NK-92 treated with Interleukin-12 subunit alpha and Interleukin-12 subunit beta, amount 100 ng/mL, for 24 hours (cell line): ENCODE data around the gene RAMP1.

Experiments
- DNase-seq: peaks from one replicate; lab custom pipeline; 2025; lab: John Stamatoyannopoulos, UW

The RAMP1 gene

DNA sequence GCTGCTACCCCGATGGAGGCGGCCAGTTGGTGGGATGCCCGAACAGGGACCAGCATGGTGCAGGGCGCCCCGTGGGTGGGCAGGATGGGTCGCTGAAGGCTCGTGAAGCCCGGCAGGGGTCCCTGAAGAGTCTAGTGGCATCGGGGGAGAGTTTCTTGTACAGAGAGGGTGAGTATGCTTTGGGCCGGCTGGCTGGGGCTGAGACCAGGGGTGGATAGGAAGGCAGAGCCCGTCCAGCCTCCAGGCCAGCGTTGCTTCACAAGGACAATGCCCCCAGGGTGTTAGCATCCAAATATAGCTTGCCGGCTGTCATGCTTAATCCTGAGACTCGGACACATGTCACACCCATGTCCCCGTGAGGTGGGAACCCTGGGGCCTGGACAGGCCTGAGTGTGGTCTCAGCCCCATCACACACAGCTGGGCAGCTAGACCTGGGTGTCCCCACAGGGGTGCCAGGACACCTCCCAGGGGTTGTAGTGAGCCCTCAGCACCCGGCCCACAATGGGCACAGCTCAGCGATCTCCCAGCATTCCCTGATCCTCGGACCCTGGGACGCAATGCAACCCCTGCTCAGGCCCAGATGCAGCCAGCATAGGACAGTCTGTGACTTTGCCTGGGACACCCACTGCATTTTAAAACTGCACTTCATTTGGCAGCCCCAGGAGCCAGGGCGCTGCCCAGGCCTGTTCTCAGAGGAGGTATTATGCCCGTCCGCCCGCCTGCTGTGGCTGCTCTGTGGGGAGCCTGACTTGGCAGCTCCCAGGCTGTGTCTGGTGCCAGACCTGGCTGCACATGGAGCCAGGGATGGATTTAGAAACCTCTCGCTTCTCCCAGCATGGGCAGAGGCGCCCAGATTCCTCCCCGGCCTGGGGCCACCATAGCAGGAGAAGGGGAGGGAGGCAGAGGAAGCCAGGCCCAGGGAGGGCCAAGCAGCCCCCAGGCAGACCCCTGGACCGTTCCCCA is 36.4 kb downstream of the RAMP1 start:
- DNase-seq, result no peak

- no peak for DNase-seq
Observed at GRCh38 chr2:237896507-237896892, 37.1 kb downstream of the RAMP1 start.

DNA sequence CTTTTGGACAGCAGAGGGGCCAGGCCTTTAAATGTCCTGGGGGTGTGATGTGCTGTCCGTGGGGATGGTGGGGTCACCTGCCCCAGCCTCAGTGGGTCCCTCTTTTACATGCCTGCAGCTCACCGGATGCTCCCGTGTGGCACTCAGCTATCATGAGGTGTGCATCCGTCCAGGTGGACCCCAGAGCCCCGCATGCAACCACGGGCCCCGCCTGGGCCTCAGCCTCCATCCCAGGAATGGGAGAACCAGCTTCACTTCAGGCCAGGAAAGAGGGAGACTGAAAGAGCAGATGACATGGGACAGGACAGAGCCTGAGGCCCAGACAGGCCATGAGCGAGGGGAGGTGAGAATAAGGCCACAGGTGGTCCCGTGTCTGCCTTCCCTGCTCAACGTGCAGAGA is 37.5 kb downstream of the RAMP1 start:
- DNase-seq, result no peak

- DNase-seq, result no peak
Observed at GRCh38 chr2:237898057-237898414, 38.6 kb downstream of the RAMP1 start.

DNA sequence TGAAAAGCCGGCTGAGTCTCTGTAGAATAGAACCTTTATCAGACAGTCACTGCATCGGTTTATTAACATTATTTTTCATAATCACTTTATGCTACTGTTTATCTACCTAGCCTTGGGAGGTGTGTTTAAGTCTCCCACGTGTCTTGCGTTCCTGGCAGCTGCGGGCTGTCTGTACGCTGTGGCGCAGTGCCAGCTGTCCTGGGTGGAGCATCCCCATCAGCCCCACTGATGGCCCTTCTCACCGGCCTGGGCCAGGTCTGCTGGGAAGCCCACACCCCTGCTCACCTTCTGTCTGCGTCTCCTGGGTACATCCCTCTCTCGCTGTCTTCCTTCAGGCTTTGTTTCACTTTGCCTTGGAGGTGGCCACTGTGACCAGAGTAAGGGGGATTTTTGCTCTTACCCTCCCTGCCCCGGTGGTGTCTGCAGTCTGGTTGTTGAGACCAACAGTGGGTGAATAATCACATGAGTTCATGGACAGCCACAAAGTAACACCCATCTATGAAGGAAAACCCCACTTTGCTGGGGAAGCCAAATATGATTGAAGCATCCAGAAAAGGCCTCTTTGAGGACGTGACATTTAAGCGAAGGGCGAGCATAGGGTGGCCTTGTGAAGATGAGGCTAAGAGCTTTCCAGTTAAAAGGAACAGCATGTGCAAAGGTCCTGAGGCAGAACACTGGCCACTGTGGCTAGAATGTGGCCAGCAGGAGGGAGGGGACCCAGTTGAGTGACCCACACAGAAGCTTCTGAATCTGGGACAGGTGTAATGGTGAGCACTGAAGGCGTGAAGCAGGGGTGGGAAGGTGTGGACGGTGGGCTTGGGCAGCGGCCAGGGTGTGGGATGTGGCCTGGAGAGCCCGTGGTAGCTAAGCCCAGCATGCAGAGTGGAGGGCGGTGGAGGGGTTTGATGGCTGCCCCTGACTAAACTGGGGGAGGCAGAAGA is 41.7 kb downstream of the RAMP1 start:
- no peak for DNase-seq

DNA sequence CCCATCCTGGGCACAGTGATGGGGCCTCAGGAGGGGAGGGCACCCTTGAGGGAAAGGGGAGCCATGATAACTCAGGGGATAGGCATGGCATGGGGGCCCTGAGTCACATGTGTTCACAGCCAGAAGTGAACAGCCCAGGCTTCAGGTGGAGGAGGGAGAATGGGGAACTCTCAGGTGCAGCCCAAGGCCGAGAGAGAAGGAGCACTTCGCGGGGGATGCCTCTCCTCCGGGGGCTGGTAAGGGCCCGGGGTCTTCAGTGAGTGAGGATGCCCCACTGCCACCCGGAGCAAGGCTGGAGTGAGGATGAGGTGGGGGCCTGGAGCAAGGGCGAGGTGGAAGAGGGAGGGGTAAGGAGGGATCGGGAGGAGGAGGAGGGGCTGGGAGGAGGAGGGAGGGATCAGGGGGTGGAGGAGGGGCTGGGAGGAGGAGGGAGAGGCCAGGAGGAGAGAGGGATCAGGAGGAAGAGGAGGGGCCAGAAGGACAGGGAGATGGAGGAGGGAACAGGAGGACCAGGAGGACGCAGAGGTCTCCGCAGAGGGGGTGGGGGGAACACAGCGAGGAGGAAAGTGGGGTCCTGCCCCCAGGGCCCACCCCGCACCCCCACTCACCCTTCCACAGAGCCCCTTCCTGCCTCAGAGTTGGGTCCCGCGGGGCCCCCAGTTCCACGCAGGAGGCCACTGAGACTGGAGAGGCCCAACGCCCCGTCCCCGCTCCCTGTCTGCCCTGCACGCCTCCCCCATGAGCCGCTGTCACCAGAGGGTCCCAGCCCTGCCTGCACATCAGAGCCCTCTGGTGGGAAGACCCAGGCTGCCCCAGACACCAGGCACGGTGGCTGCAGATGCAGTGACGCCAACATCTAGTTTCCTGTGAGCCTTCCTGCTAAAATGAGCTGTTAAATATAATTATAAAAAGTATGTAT is 42.8 kb downstream of the RAMP1 start:
- no peak for DNase-seq

- DNase-seq, result no peak
Observed at GRCh38 chr2:237904831-237905599, 45.6 kb downstream of the RAMP1 start.

DNA sequence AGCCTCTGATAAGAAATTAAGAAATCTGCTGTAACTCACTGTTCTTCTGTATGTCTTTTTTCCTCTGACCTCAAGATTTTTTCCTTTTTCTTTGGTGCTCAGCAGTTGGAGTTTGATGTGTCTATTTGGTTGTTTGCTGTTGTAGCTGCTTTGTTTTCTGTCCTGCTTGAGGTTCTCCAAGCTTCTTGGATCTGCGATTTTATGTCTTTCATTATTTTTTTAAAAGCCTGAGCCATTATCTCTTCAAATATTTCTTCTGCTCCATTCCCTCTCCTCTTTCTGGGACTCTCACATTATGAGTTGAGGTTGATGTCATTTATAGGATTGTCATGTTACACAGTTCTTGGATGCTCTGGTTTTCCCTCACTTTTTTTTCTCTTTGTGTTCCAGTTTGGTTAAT is 47.7 kb downstream of the RAMP1 start:
- no peak for DNase-seq

- no peak for DNase-seq
Observed at GRCh38 chr2:237909075-237909695, 49.8 kb downstream of the RAMP1 start.

- DNase-seq, result no peak
Observed at GRCh38 chr2:237909801-237910475, 50.5 kb downstream of the RAMP1 start.

- DNase-seq, result no peak
Observed at GRCh38 chr2:237910576-237911362, 51.3 kb downstream of the RAMP1 start.

DNA sequence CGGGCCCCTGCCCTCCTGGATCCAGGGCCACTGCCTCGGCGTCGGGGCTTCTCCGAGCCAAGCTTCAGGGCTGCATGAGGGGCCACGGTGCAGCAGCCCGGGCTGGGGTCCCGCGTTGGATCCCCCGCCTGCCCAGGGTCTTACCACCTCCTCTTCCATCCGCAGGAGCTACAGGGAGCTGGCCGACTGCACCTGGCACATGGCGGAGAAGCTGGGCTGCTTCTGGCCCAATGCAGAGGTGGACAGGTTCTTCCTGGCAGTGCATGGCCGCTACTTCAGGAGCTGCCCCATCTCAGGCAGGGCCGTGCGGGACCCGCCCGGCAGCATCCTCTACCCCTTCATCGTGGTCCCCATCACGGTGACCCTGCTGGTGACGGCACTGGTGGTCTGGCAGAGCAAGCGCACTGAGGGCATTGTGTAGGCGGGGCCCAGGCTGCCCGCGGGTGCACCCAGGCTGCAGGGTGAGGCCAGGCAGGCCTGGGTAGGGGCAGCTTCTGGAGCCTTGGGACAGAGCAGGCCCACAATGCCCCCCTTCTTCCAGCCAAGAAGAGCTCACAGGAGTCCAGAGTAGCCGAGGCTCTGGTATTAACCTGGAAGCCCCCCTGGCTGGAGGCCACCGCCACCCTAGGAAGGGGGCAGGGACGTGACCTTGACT is 52.1 kb downstream of the RAMP1 start:
- no peak for DNase-seq

DNA sequence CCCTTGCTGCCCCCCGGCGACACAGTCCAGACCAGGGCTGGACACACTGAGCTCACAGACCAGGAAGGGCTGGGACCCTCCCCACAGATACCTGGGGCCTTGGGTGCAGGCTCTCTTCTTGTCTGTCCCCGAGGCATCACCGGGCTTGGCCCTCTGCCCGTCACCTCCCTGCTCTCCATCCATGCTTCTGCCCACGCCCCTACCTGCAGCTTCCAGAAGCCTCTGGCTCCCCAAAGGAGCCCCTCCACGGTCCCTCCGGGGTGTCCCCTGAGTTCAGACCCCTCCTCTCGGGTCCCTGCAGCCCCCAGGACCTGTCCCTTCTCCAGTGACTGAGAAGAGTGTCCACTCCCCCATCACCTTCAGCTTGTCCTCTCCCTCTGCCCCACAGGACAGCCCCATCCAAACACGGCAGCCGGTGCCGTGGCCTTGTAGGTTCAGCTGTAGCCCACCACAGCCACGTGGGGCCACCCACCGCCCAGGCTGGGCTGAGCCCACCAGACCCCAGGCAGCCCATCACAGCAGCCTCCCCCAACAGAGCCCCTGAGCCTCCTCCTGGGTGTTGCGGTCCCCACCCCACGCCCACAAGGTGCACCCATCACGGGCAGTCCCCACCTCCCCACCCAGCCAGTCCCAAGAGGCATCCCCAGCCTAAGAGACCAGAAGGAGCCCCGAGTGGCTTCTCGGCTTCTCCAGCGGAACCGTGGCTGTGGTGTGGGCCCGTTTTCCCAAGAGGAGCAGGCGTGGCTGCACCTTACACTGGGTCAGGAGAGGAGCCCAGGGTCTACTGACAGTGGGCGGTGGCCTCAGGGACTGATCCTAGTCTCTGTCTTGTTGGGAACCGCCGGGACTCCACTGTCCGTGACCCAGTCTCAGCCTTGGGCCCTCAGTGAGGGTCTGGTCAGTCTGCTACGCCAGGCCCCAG is 53.1 kb downstream of the RAMP1 start:
- DNase-seq, result no peak

GRCh38 chr2:237913193-237913917 is 53.9 kb downstream of the RAMP1 start:
- DNase-seq, result no peak

DNA sequence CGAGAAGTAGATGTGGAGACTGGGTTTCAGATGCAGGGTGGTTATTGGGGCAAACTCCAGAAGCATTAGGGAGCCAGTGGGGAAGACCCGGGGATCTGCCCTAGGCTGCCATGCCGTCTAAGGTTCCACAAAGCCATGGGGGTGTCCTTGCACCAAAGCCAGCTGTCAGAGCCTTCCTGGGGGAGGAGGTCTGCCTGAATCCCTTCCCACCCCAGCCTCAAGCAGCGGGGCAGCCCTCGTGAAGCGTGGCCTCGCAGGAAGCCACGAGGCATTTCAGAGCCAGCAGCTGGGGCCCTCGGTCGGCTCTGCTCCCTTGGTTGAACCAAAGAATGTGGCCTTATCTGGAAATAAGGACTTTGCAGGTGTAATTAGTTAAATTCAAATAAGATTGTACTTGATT is 56.2 kb downstream of the RAMP1 start:
- DNase-seq, result no peak

- no peak for DNase-seq
Observed at GRCh38 chr2:237916296-237916695, 56.9 kb downstream of the RAMP1 start.
